Left ventricle myocardium inferior (tissue), 1 donor: ENCODE data around the gene MAGI2. TPM values are rescaled to one million over a fixed set of nuclear protein-coding genes. Genes with fewer than 3 reads are reported as not detected.

ENCODE experiments used
- DNase-seq: peaks from one replicate; pipeline ENCODE4 v3.0.0-alpha.2; 2020
- H3K27ac ChIP-seq: fragments of 200-600 bp; replicated peaks from 2 replicates; pipeline ENCODE4 v1.8.0; 2021
- H3K27me3 ChIP-seq: fragments of 200-600 bp; 2 replicates; pipeline ENCODE4 v1.8.0; 2021; ENCODE audit warnings: low read depth
- H3K36me3 ChIP-seq: fragments of 200-600 bp; 2 replicates; pipeline ENCODE4 v1.8.0; 2021
- H3K4me1 ChIP-seq: fragments of 200-600 bp; 2 replicates; pipeline ENCODE4 v1.8.0; 2021
- H3K4me3 ChIP-seq: fragments of 200-600 bp; 2 replicates; pipeline ENCODE4 v1.8.0; 2021; ENCODE audit warnings: mild to moderate bottlenecking, moderate library complexity
- H3K9me3 ChIP-seq: fragments of 200-600 bp; replicated peaks from 2 replicates; pipeline ENCODE4 v1.8.0; 2021
- intact Hi-C: fragments of 100-400 bp; cut with micrococcal nuclease; formaldehyde crosslinking; loops from one replicate; pipeline ENCODE4 v1.11.0; 2022
- total RNA-seq: library from RNA; stranded (reverse); fragmentation: NEBNext Ultra II Directional; extraction: Animal tissue kit (Norgen Biotek cat#: 25700); gene quantifications from one replicate; pipeline ENCODE4 v1.2.1, GENCODE V29; 2021
- TF ChIP-seq, protein P1 (sequence below): fragments of 200-600 bp; IDR thresholded peaks from 2 replicates; pipeline ENCODE4 v1.8.0; 2021; ENCODE audit warnings: antibody characterized with exemption, mild to moderate bottlenecking, borderline replicate concordance
- donor health status: DM: no; HTN: yes; CAD: no; lungs with severe emphysema.

MAGI2 gene
- total RNA-seq, 1 donor from 2014 or later: 4.5 TPM

DNA sequence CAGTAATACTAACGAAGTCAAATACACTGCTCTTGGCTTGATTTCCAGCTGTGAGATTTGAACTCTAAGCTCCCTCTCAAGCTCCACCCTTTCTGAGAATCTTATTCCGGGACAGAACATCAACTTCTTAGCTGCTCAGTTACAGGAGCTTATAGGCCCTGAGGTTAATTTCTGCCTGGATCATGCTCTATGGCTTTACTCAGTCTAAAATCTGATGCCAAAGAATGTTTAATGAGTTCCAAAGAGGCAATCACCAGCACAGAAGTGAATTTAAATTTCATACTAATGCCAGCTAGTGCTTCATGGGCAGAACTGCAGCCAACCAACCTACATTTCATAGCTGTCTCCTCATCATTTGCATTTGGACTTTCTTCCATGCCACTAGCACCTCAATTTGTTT, 707.2 kb downstream of the MAGI2 start:
- Histone ChIP-seq H3K27me3 (no peaks in the 10 kb centered on the region), H3K36me3 (no peaks in the 10 kb centered on the region), H3K4me3 (no peak overlapping the region), H3K4me1 (no peaks in the 10 kb centered on the region), H3K27ac (no peak overlapping the region), H3K9me3 (no peaks in the 10 kb centered on the region)
- TF ChIP-seq, protein P1, sequence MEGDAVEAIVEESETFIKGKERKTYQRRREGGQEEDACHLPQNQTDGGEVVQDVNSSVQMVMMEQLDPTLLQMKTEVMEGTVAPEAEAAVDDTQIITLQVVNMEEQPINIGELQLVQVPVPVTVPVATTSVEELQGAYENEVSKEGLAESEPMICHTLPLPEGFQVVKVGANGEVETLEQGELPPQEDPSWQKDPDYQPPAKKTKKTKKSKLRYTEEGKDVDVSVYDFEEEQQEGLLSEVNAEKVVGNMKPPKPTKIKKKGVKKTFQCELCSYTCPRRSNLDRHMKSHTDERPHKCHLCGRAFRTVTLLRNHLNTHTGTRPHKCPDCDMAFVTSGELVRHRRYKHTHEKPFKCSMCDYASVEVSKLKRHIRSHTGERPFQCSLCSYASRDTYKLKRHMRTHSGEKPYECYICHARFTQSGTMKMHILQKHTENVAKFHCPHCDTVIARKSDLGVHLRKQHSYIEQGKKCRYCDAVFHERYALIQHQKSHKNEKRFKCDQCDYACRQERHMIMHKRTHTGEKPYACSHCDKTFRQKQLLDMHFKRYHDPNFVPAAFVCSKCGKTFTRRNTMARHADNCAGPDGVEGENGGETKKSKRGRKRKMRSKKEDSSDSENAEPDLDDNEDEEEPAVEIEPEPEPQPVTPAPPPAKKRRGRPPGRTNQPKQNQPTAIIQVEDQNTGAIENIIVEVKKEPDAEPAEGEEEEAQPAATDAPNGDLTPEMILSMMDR: no peak
- intact Hi-C loops: no loop called here
- DNase-seq: no peak

GRCh38 chr7:78742694-78743093, 710.8 kb downstream of the MAGI2 start:
- Histone ChIP-seq H3K9me3 (no peaks in the 10 kb centered on the region), H3K4me1 (no peaks in the 10 kb centered on the region), H3K27me3 (no peaks in the 10 kb centered on the region), H3K4me3 (no peak overlapping the region), H3K36me3 (no peaks in the 10 kb centered on the region), H3K27ac (no peak overlapping the region)
- TF ChIP-seq, protein P1: no peak
- DNase-seq: no peak
- intact Hi-C loops: no loop called here

DNA sequence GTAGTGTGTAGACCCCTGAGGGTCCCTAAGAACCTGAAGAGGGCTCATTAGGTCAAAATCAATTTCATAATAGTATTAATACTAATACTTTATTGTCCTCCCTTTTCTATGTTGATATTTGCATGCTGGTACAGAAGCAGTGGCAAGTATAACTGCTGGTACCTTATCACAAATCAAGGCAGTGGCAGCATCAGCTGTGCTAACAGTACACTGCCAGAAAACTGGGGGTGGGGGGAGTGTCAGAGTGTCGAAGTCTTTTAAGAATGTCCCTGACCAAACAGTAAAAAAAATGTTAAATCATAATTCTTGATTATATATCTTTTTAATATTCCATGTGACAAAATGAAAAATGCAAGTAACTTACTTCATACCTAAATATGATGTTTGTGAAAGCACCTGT, 716.9 kb downstream of the MAGI2 start:
- H3K4me1 ChIP-seq: no peaks in the 10 kb centered on the region
- intact Hi-C loops: no loop called here
- TF ChIP-seq, protein P1: no peak
- no peaks in the 10 kb centered on the region for H3K9me3 ChIP-seq
- H3K36me3 ChIP-seq: no peaks in the 10 kb centered on the region
- H3K4me3 ChIP-seq: no peak overlapping the region
- no peak for DNase-seq
- H3K27me3 ChIP-seq: no peaks in the 10 kb centered on the region
- no peak overlapping the region for H3K27ac ChIP-seq

DNA sequence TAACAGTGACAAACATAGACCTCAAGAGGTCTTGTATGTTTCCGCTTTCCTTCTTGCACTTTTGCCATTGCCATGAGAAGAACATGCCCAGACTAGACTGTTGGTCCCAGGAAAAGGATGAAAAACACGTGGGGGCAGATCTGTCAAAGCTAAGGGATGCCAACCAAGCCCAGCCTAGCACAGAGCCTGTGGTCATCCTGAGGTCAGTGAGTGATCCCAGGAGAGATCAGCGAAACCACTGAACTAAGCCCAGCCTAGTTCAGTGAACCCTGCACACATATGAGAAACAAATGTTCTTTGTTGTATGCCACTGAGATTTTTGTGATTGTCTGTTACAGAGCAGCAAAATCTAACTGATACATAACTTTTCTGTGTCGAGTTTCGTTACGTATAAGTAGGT, 718.8 kb downstream of the MAGI2 start:
- Histone ChIP-seq H3K27ac (no peak overlapping the region), H3K36me3 (no peaks in the 10 kb centered on the region), H3K9me3 (no peaks in the 10 kb centered on the region), H3K4me1 (no peaks in the 10 kb centered on the region), H3K27me3 (no peaks in the 10 kb centered on the region), H3K4me3 (no peak overlapping the region)
- intact Hi-C loops: no loop called here
- DNase-seq: no peak
- TF ChIP-seq, protein P1: no peak

DNA sequence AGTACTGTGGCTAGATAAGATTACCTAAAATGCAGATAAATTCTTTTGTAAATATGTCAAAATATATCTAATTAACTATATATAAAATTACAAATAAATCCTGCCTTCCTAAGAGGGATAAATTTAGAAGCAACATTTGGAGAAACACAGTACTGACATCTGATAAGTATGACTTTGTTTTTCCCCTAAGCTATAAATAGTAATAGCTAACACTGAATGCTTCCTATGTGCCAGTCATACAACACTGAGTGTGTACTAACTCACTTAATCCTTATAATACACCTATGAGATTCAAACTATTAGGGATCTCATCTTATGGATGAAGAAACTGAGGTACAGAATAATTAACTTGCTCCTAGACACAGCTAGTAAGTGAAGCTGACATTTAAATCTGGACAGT, 733.4 kb downstream of the MAGI2 start:
- intact Hi-C loops: no loop called here
- no peak for DNase-seq
- Histone ChIP-seq H3K4me1 (peaks cover 31% of the 10 kb centered on the region), H3K9me3 (no peaks in the 10 kb centered on the region), H3K27me3 (no peaks in the 10 kb centered on the region), H3K27ac (no peak overlapping the region), H3K36me3 (no peaks in the 10 kb centered on the region), H3K4me3 (no peak overlapping the region)
- TF ChIP-seq, protein P1: no peak

DNA sequence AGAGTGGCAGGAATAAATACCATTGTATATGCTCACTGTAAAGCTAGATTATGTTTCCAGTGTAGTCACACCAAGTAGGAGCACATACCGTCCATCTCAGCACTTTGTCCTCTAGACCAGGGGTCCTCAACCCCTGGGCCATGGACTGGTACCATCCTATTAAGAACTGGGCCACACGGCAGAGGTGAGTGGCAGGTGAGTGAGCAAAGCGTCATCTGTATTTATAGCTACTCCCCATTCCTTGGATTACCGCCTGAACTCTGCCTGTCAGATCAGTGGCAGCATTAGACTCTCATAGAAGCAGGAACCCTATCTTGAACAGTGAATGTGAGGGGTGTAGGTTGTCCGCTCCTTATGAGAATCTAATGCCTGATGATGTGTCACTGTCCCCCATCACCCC, 735.3 kb downstream of the MAGI2 start:
- no peaks in the 10 kb centered on the region for H3K9me3 ChIP-seq
- TF ChIP-seq, protein P1: no peak
- H3K4me1 ChIP-seq: peaks cover 31% of the 10 kb centered on the region
- no peaks in the 10 kb centered on the region for H3K36me3 ChIP-seq
- no peaks in the 10 kb centered on the region for H3K27me3 ChIP-seq
- no peak overlapping the region for H3K27ac ChIP-seq
- DNase-seq: peak; percentile 13
- H3K4me3 ChIP-seq: no peak overlapping the region
- intact Hi-C loops: no loop called here
